HPDE6-E6E7 (cell line): ENCODE measurements around the gene RPL18A.
"Not testable (repeated sequence)": the region's sequence is repeated elsewhere in the genome, so short reads cannot be mapped to it uniquely, and the experiment has no call there.

Experiments
- DNase-seq: peaks from one replicate; pipeline ENCODE4 v3.0.0; 2011; ENCODE audit warnings: missing footprints; ENCODE audit errors: extremely low spot score

The RPL18A gene

DNA sequence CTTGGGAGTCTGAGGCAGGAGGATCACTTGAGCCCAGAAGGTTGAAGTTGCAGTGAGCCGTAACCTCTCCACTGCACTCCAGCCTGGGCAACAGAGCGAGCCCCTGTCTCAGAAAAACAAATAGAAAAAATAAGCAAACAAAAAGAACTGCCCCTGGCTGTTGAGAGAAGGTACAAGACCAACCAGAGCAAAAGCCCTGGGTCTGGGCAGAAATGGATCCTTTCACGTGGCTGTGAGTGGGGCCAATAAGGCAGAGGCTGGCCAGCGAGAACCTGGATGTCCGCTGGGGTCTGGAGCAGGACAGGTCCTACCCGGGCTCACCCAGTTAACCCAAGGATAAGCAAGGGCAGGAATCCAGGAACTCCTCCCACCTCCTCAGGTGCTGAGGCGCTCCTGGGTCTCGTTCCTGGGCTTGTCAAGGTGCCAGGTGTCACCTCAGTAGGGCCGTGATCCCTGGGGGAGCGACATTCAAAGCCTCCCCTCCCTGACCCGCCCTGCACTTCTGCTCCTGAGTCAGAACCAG lies 7.3 kb downstream of the RPL18A start:
- DNase-seq, result no peak

DNA sequence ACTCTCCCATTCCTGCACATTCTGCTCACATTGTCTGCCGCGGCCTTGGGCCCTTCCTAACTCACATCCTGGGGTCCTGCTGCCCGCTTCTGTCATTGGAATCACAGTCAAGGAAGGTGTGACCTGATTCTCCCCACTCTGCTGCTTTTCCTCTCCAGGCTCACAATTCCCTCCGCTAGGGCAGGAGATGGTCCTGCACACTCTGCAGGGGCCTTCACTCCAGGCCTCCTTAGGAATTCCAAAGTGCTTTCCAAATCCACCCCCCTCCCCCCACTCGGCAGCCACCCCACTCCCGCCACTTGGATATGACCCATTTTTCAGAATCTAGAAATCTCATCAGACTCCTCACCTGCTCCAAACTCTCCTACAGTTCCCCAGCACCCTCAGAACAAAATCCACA lies 9.0 kb downstream of the RPL18A start:
- DNase-seq, result no peak

DNA sequence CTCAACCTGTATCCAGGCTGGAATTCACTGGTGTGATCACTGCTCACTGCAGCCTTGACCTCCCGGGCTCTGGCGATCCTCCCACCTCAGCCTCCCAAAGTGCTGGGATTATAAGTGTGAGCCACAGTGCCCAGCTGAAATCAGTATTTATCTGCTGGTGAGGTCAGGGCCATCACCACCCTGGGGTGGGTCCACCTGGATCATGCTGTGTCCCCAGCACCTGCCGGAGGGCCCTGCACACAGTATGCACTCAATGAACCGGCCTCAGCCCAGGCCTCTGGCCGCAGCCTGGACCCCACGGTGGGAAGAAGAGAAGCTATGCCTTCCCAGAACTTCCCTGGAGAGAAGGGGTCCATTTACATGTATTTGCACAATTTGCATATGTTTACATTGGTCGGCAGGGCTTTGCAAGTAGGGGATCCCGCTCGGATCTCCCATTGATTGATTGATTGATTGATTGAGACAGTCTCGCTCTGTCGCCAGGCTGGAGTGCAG lies 9.5 kb downstream of the RPL18A start:
- DNase-seq, result no peak

DNA sequence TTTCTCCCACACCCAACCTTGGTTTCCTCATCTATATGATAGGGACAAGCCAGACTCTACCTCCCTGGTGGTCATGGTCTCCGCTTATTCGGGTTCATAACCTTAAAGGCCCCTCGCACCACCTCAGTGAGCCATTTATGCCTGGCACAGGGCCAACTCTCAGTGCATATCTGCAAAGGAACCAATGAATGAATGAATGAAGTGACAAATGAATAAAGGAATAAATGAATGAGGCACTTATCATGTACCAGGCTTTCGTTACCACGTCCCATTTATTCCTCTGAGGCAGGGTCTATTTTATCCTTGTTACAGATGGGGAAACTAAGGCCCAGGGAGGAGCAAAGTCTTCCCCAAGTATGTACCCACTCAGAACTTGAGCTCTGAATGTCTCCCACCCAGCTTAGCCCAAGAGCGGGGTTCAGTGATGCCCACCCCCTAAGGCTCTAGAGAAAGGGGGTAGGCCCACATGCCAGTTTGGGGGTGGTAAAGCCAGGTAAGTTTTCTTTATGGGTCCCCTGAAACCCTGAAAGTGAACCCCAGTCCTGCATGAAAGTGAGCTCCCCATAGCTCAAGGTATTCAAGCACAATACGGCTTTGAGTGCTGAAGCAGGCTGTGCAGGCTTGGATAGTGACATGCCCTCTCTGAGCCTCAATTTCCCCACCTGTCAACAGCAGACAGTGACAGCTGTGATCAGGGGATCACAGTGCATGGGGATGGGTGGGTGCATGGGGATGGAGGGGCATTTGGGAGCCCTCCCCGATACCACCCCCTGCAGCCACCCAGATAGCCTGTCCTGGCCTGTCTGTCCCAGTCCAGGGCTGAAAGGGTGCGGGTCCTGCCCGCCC lies 11.5 kb downstream of the RPL18A start:
- DNase-seq, result no peak

DNA sequence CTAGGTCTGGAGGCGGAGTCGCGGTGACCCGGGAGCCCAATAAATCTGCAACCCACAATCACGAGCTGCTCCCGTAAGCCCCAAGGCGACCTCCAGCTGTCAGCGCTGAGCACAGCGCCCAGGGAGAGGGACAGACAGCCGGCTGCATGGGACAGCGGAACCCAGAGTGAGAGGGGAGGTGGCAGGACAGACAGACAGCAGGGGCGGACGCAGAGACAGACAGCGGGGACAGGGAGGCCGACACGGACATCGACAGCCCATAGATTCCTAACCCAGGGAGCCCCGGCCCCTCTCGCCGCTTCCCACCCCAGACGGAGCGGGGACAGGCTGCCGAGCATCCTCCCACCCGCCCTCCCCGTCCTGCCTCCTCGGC lies 12.2 kb downstream of the RPL18A start, which contains the start of gene SLC5A5:
Gene SLC5A5 (plus strand): TSS at position 68 of the 373 bp plus-strand sequence. CDS start 375 bp downstream, outside the sequence.
- no peak for DNase-seq

DNA sequence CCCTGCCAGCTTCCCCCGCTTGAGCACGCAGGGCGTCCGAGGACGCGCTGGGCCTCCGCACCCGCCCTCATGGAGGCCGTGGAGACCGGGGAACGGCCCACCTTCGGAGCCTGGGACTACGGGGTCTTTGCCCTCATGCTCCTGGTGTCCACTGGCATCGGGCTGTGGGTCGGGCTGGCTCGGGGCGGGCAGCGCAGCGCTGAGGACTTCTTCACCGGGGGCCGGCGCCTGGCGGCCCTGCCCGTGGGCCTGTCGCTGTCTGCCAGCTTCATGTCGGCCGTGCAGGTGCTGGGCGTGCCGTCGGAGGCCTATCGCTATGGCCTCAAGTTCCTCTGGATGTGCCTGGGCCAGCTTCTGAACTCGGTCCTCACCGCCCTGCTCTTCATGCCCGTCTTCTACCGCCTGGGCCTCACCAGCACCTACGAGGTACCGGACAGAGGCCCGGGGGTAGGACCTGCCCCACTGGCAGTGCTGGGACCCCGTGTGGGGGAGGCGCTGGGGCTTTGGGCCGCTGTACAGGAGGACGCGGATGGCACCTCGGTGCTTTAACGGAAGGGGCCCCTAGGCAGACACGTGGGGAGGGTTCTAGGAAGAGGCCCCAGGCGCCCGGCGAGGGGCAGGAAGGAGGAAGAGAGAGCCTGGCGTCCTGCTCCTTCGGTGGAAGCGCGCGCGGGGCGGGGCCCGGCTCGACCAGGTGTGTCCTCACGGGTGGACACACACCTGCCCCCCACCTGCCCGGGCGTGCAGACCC lies 12.7 kb downstream of the RPL18A start:
- no peak for DNase-seq

GRCh38 chr19:17873786-17874757 lies 14.4 kb downstream of the RPL18A start:
- DNase-seq, result no peak

- DNase-seq, result no peak
Observed at GRCh38 chr19:17874758-17875135, 15.0 kb downstream of the RPL18A start.

DNA sequence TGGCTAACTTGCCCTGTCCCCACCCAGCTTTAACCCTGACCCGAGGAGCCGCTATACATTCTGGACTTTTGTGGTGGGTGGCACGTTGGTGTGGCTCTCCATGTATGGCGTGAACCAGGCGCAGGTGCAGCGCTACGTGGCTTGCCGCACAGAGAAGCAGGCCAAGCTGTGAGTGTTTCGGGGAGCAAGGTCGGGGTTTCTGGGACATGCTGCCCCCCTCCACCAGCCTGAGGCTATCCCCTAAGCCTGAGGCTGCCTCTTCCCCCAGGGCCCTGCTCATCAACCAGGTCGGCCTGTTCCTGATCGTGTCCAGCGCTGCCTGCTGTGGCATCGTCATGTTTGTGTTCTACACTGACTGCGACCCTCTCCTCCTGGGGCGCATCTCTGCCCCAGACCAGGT lies 18.0 kb downstream of the RPL18A start:
- no peak for DNase-seq

- no peak for DNase-seq
Observed at GRCh38 chr19:17879466-17879865, 19.8 kb downstream of the RPL18A start.

GRCh38 chr19:17881701-17882100 lies 22.0 kb downstream of the RPL18A start:
- DNase-seq, result no peak

DNA sequence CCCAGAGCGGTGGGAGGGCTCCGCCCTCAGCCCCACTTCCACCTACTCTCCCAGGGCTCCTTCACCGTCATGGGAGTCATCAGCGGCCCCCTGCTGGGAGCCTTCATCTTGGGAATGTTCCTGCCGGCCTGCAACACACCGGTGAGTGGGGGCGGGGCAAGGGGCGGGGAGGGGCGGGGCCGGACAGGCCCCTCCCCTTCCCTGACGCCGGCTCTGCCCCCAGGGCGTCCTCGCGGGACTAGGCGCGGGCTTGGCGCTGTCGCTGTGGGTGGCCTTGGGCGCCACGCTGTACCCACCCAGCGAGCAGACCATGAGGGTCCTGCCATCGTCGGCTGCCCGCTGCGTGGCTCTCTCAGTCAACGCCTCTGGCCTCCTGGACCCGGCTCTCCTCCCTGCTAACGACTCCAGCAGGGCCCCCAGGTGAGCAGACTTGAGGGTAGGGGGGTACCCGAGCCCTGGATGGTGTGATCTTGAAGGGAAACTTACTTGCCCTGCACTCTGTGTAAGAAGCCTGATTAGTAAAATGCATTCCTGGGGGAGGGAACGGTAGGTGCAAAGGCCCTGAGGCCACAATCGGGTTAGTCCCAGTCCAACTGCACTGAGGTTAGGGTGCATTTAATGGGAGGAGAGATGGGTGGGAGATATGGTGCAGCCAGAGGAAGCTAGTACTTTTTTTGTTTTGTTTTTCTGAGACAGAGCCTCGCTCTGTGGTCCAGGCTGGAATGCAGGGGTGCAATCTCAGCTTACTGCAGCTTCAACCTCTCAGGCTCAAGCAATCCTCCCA lies 24.1 kb downstream of the RPL18A start:
- DNase-seq, result no peak

GRCh38 chr19:17886515-17886914 lies 26.8 kb downstream of the RPL18A start:
- no peak for DNase-seq

GRCh38 chr19:17887221-17887620 lies 27.5 kb downstream of the RPL18A start:
- not testable (repeated sequence) for DNase-seq

GRCh38 chr19:17888260-17888659 lies 28.6 kb downstream of the RPL18A start:
- no peak for DNase-seq

GRCh38 chr19:17889609-17890214 lies 30.0 kb downstream of the RPL18A start:
- no peak for DNase-seq

- no peak for DNase-seq
Observed at GRCh38 chr19:17893766-17894165, 34.1 kb downstream of the RPL18A start.

- DNase-seq, result no peak
Observed at GRCh38 chr19:17902701-17903100, 43.0 kb downstream of the RPL18A start.

GRCh38 chr19:17908244-17908643 lies 48.5 kb downstream of the RPL18A start:
- no peak for DNase-seq
